Measurements from ENCODE around the gene UBXN7.

GRCh38 chr3:196377321-196377720 lies 54.9 kb downstream of the UBXN7 start:
- TF ChIP-seq POLR2A (IDR thresholded peaks at IDR 0.05; ENCODE audit: low read depth, low read length) (no peak), TAF1 (IDR thresholded peaks at IDR 0.05; ENCODE audit: low read depth, low read length) (no peak), POLR2AphosphoS5 (IDR thresholded peaks at IDR 0.05; ENCODE audit: low read depth, low read length) (no peak)
